Cardiac fibroblast (primary cell): ENCODE data around the gene GDPD5.

Experiments
- DNase-seq, 2 donors: peaks; one replicate each; pipeline versions ENCODE4 v3.0.0 to v3.0.0-alpha.2; 2010; ENCODE audit warnings: low read depth in 2 of 2
- H3K4me3 ChIP-seq, 2 donors: replicated peaks in 1 of 2; 1 replicate in 1 of 2; 2 replicates in 1 of 2; pipeline ENCODE4 v1.5.1; 2011; ENCODE audit warnings: low read depth in 2 of 2, low read length in 2 of 2, mild to moderate bottlenecking in 2 of 2, moderate library complexity in 1 of 2
- CTCF ChIP-seq: IDR thresholded peaks from one replicate; pipeline ENCODE4 v1.5.1; 2011; ENCODE audit warnings: low read depth, mild to moderate bottlenecking, low read length, inconsistent platforms

Gene GDPD5

DNA sequence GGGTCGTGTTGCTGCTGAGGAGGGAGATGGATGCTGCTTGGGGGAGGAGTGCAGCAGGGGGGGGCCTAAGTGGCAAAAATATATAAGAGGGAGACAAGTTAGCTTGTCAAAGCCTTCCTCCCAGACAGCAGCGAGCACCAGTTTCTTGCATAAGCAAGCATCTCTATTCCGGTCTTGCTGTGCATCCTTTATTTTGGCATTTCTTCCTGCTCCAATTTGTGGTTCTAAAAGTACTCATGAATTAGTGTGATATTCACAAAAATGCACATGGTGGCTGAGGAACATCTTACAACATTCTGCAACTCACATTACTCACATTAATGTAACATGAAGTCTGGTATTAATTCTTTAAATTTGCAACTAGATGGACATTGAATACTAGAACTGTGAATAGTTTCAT is 32.1 kb downstream of the GDPD5 start:
- H3K4me3 ChIP-seq: no peak overlapping the region
- TF ChIP-seq CTCF: no peak
- DNase-seq: no peak

GRCh38 chr11:75492181-75492820 is 33.4 kb downstream of the GDPD5 start:
- H3K4me3 ChIP-seq: no peak overlapping the region
- peak in 1 of 2 donors; percentile 35 for DNase-seq
- TF ChIP-seq CTCF: no peak

DNA sequence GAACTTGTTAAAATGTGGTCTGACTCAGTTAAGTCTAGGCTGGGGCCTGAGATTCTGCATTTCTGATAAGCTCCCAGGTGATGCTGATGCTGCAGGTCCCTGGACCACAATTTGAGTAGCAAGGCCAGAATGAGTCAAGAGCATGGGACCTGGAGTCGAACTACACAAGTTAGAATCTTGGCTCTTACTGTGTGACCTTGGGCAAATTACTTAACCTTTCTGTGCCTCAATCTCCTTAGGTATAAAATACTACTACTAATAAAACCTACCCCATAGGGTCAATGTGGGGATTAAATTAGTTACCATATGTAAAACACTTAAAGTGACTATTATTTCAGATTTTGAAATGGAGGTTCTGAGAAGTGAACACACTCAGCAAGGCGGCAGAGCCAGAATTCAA is 34.3 kb downstream of the GDPD5 start:
- DNase-seq: no peak
- no peak for TF ChIP-seq CTCF
- H3K4me3 ChIP-seq: no peak overlapping the region

GRCh38 chr11:75490221-75491181 is 35.2 kb downstream of the GDPD5 start:
- no peak for DNase-seq
- TF ChIP-seq CTCF: no peak

GRCh38 chr11:75487365-75487764 is 38.4 kb downstream of the GDPD5 start:
- H3K4me3 ChIP-seq: no peak overlapping the region
- DNase-seq: no peak
- no peak for TF ChIP-seq CTCF

More at GRCh38 chr11:75490221-75491181, 35.2 kb downstream of the GDPD5 start:
- H3K4me3 ChIP-seq: no peak overlapping the region

GRCh38 chr11:75485742-75486141 is 40.0 kb downstream of the GDPD5 start:
- no peak overlapping the region for H3K4me3 ChIP-seq
- no peak for DNase-seq
- TF ChIP-seq CTCF: no peak
